ENCODE results near the gene GAB1. TPM values are rescaled to one million over a fixed set of nuclear protein-coding genes. Genes with fewer than 3 reads are reported as not detected.

Gene GAB1
- total RNA-seq, 2 experiments from 2014 or later = 0.37 to 0.79 TPM

DNA sequence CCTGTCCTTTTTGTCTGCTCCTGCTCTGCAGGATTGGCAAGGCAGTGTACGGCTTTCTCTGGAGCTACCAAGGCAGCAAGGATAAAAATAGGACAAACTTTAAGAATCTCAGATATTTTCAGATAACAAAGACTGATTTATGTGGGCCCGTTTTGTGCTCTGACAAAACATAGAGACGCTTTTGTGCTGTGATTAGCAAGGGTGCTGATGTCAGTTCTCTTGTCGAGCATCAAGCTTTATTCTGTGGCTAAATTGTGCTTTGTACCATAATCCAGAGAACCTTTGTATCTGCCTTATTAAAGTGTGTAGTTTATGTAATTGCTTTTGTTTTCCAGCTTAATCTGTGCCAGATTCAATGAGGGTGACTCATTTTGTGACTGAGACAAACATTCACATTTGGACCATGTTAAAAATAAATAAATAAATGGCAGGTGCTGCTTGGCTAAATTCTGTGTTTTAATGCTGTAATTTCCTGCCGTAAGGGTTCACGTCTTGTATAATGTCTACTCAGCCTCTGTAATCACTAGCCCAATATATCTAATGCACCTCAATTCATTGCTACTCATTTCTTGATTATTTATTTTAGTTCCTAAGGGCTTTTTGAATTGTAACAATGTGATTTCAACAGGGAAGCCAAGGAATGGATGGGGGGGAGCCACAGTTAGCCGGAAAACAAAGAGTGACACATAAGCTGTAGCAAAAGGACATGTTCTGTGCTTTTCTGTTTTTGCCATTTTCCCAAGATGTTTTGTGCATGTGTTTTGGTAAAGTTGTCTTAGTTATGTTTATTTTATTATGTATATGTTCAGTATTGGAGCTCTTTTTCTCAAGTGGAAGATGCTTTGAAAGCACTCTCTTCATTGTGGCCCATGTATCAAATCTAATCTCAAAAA lies 75.1 kb downstream of the GAB1 start:
- DNase-seq (no peak), ATAC-seq (no peak)
- ChIA-PET POLR2A (no interaction called here), CTCF (no interaction called here)
- Mint-ChIP-seq H3K27me3 (ENCODE audit: low read depth) (peaks cover 7% of the 10 kb centered on the region), H3K9me3 (ENCODE audit: insufficient read depth) (no peaks in the 10 kb centered on the region), H3K27ac (no peak overlapping the region), H3K4me1 (ENCODE audit: low read depth) (no peaks in the 10 kb centered on the region), H3K4me3 (no peak overlapping the region), H3K36me3 (ENCODE audit: low read depth) (no peaks in the 10 kb centered on the region)

- ATAC-seq (no peak), DNase-seq (no peak)
- H3K4me1 Mint-ChIP-seq (ENCODE audit: low read depth) = no peaks in the 10 kb centered on the region
- H3K4me3 Mint-ChIP-seq = no peak overlapping the region
- POLR2A ChIA-PET = no interaction called here
- H3K27me3 Mint-ChIP-seq (ENCODE audit: low read depth) = peaks cover 7% of the 10 kb centered on the region
- CTCF ChIA-PET = no interaction called here
- no peaks in the 10 kb centered on the region for H3K36me3 Mint-ChIP-seq (ENCODE audit: low read depth)
- H3K9me3 Mint-ChIP-seq (ENCODE audit: insufficient read depth) = no peaks in the 10 kb centered on the region
- H3K27ac Mint-ChIP-seq = no peak overlapping the region
Observed at GRCh38 chr4:143412420-143412758, 75.7 kb downstream of the GAB1 start.

DNA sequence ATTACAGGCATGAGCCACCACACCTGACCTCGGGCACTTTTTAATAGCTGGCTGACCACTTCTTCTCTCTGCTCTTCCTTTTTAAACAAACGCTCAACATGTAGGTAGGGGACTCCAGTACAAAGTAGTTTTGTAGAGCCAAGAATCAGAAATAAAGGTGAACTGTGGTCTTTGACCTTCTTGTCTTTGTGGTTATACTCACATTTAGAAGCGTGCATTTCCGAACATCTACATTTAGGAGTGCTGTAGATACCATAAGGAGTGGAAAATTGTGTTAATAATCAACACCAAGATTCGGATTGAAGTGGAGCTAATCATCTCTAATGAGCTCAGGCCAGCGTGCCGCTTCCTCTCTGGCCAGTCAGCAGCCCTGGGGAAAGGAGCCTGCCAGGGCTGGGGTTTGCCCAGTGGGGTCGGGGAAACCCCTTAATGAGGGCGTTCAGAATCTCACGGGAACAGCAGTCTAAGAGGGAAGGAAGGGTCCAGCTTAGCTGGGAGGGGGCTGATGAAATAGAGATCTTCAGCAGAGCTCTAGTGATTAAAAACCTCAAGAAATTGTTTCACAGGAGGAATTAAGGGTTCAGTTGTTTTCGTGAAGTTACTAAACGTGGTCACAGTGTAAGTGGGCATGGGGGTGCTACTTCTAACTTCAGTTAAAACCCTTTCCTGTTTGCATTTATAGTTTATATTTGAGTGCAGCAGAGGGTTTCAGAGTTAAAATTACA lies 81.2 kb downstream of the GAB1 start:
- Mint-ChIP-seq H3K4me1 (ENCODE audit: low read depth) (no peaks in the 10 kb centered on the region), H3K27me3 (ENCODE audit: low read depth) (peaks cover 6% of the 10 kb centered on the region), H3K4me3 (no peak overlapping the region), H3K9me3 (ENCODE audit: insufficient read depth) (no peaks in the 10 kb centered on the region), H3K36me3 (ENCODE audit: low read depth) (no peaks in the 10 kb centered on the region), H3K27ac (no peak overlapping the region)
- no peak for ATAC-seq
- POLR2A ChIA-PET = no interaction called here
- no peak for DNase-seq
- CTCF ChIA-PET = no interaction called here

DNA sequence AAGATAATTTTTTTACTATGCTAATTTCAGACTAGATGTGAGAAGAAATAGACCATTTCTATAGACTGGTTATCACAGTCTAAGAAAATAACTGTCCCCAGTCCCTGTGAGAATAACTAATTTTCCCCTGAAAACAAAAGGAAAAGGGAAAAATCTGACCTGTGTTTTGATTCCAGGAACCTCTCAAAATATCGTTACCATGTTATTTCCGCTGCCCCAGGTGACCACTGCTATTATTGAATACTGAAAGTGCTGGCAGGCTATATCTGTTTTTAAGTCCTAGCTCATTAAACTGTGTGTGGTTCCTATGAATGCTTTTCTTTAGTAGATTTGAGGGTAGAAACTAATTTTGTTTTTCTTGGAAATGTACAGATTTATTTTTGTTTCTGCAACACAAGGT lies 83.6 kb downstream of the GAB1 start:
- H3K4me1 Mint-ChIP-seq (ENCODE audit: low read depth) = no peaks in the 10 kb centered on the region
- H3K36me3 Mint-ChIP-seq (ENCODE audit: low read depth) = no peaks in the 10 kb centered on the region
- peaks cover 6% of the 10 kb centered on the region for H3K27me3 Mint-ChIP-seq (ENCODE audit: low read depth)
- POLR2A ChIA-PET = no interaction called here
- H3K9me3 Mint-ChIP-seq (ENCODE audit: insufficient read depth) = no peaks in the 10 kb centered on the region
- ATAC-seq (no peak), DNase-seq (no peak)
- H3K4me3 Mint-ChIP-seq = no peak overlapping the region
- CTCF ChIA-PET = no interaction called here
- H3K27ac Mint-ChIP-seq = no peak overlapping the region

DNA sequence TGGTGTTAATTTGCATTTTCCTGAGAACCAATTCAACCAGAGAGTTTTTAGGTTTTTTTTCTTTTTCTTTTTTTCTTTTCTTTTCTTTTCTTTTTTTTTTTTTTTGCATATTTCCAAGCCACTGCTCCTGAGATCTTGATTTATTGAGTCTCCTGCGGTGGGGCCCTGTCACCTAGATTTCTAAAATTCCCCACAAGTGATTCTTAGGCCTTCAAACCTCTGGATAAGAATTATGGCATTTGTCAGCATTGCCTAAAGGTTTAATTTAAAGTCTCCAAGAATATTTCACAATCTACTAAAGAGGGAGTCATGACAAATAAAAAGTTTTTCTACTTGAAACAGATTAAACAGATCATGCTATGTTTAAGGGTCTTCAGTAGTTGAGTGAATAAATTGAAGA lies 84.9 kb downstream of the GAB1 start:
- H3K4me1 Mint-ChIP-seq (ENCODE audit: low read depth) = no peaks in the 10 kb centered on the region
- H3K27ac Mint-ChIP-seq = no peak overlapping the region
- H3K36me3 Mint-ChIP-seq (ENCODE audit: low read depth) = no peaks in the 10 kb centered on the region
- no peaks in the 10 kb centered on the region for H3K9me3 Mint-ChIP-seq (ENCODE audit: insufficient read depth)
- H3K27me3 Mint-ChIP-seq (ENCODE audit: low read depth) = peaks cover 6% of the 10 kb centered on the region
- ATAC-seq (no peak), DNase-seq (no peak)
- CTCF ChIA-PET = no interaction called here
- POLR2A ChIA-PET = no interaction called here
- H3K4me3 Mint-ChIP-seq = no peak overlapping the region

- H3K27me3 Mint-ChIP-seq (ENCODE audit: low read depth) = peaks cover 6% of the 10 kb centered on the region
Observed at GRCh38 chr4:143424276-143424675, 87.6 kb downstream of the GAB1 start.

GRCh38 chr4:143431526-143432257 lies 95.0 kb downstream of the GAB1 start:
- no peak overlapping the region for H3K27ac Mint-ChIP-seq
- H3K27me3 Mint-ChIP-seq (ENCODE audit: low read depth) = peaks cover 2% of the 10 kb centered on the region
- DNase-seq (no peak), ATAC-seq (no peak)
- no peak overlapping the region for H3K4me3 Mint-ChIP-seq
- CTCF ChIA-PET = no interaction called here
- H3K9me3 Mint-ChIP-seq (ENCODE audit: insufficient read depth) = peaks cover 3% of the 10 kb centered on the region
- no peaks in the 10 kb centered on the region for H3K4me1 Mint-ChIP-seq (ENCODE audit: low read depth)
- POLR2A ChIA-PET = no interaction called here
- no peaks in the 10 kb centered on the region for H3K36me3 Mint-ChIP-seq (ENCODE audit: low read depth)

More at GRCh38 chr4:143424276-143424675, 87.6 kb downstream of the GAB1 start:
- ATAC-seq = no peak
- Mint-ChIP-seq H3K4me3 (no peak overlapping the region), H3K9me3 (ENCODE audit: insufficient read depth) (no peaks in the 10 kb centered on the region), H3K27ac (no peak overlapping the region), H3K36me3 (ENCODE audit: low read depth) (no peaks in the 10 kb centered on the region), H3K4me1 (ENCODE audit: low read depth) (no peaks in the 10 kb centered on the region)
- ChIA-PET POLR2A (no interaction called here), CTCF (no interaction called here)
- no peak for DNase-seq

- DNase-seq (no peak), ATAC-seq (no peak)
- Mint-ChIP-seq H3K4me3 (no peak overlapping the region), H3K27me3 (ENCODE audit: low read depth) (peaks cover 2% of the 10 kb centered on the region), H3K36me3 (ENCODE audit: low read depth) (no peaks in the 10 kb centered on the region), H3K4me1 (ENCODE audit: low read depth) (no peaks in the 10 kb centered on the region), H3K27ac (no peak overlapping the region), H3K9me3 (ENCODE audit: insufficient read depth) (peaks cover 3% of the 10 kb centered on the region)
- CTCF ChIA-PET = no interaction called here
- POLR2A ChIA-PET = no interaction called here
Observed at GRCh38 chr4:143432258-143432591, 95.5 kb downstream of the GAB1 start.

GRCh38 chr4:143433231-143433630 lies 96.6 kb downstream of the GAB1 start:
- peaks cover 3% of the 10 kb centered on the region for H3K9me3 Mint-ChIP-seq (ENCODE audit: insufficient read depth)
- no peak overlapping the region for H3K27ac Mint-ChIP-seq
- ChIA-PET POLR2A (no interaction called here), CTCF (no interaction called here)
- H3K4me3 Mint-ChIP-seq = no peak overlapping the region
- no peak for DNase-seq
- no peaks in the 10 kb centered on the region for H3K36me3 Mint-ChIP-seq (ENCODE audit: low read depth)
- no peak for ATAC-seq
- H3K27me3 Mint-ChIP-seq (ENCODE audit: low read depth) = peaks cover 4% of the 10 kb centered on the region
- H3K4me1 Mint-ChIP-seq (ENCODE audit: low read depth) = no peaks in the 10 kb centered on the region

GRCh38 chr4:143435955-143436354 lies 99.3 kb downstream of the GAB1 start:
- peaks cover 5% of the 10 kb centered on the region for H3K27me3 Mint-ChIP-seq (ENCODE audit: low read depth)
- POLR2A ChIA-PET = no interaction called here

GRCh38 chr4:143437476-143437875 lies 100.8 kb downstream of the GAB1 start:
- Mint-ChIP-seq H3K9me3 (ENCODE audit: insufficient read depth) (no peaks in the 10 kb centered on the region), H3K27me3 (ENCODE audit: low read depth) (peaks cover 5% of the 10 kb centered on the region), H3K4me1 (ENCODE audit: low read depth) (no peaks in the 10 kb centered on the region), H3K4me3 (no peak overlapping the region), H3K36me3 (ENCODE audit: low read depth) (no peaks in the 10 kb centered on the region), H3K27ac (no peak overlapping the region)
- ChIA-PET POLR2A (no interaction called here), CTCF (no interaction called here)
- no peak for DNase-seq
- ATAC-seq = no peak

More at GRCh38 chr4:143435955-143436354, 99.3 kb downstream of the GAB1 start:
- no peak for ATAC-seq
- H3K27ac Mint-ChIP-seq = no peak overlapping the region
- no peak for DNase-seq
- no peak overlapping the region for H3K4me3 Mint-ChIP-seq
- H3K9me3 Mint-ChIP-seq (ENCODE audit: insufficient read depth) = no peaks in the 10 kb centered on the region
- H3K4me1 Mint-ChIP-seq (ENCODE audit: low read depth) = no peaks in the 10 kb centered on the region
- CTCF ChIA-PET = no interaction called here
- H3K36me3 Mint-ChIP-seq (ENCODE audit: low read depth) = no peaks in the 10 kb centered on the region

DNA sequence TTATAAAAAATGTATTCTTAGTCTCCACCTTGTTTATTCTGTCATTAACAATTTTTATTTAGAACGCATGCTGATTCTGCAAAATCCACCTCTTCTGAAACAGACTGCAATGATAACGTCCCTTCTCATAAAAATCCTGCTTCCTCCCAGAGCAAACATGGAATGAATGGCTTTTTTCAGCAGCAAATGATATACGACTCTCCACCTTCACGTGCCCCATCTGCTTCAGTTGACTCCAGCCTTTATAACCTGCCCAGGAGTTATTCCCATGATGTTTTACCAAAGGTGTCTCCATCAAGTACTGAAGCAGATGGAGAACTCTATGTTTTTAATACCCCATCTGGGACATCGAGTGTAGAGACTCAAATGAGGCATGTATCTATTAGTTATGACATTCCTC lies 101.3 kb downstream of the GAB1 start:
- DNase-seq = no peak
- Mint-ChIP-seq H3K36me3 (ENCODE audit: low read depth) (no peaks in the 10 kb centered on the region), H3K27ac (no peak overlapping the region), H3K9me3 (ENCODE audit: insufficient read depth) (no peaks in the 10 kb centered on the region), H3K4me3 (no peak overlapping the region), H3K4me1 (ENCODE audit: low read depth) (no peaks in the 10 kb centered on the region), H3K27me3 (ENCODE audit: low read depth) (peaks cover 5% of the 10 kb centered on the region)
- CTCF ChIA-PET = no interaction called here
- POLR2A ChIA-PET = no interaction called here
- ATAC-seq = no peak
